ENCODE measurements around the gene ZC3H12A.

Gene ZC3H12A

DNA sequence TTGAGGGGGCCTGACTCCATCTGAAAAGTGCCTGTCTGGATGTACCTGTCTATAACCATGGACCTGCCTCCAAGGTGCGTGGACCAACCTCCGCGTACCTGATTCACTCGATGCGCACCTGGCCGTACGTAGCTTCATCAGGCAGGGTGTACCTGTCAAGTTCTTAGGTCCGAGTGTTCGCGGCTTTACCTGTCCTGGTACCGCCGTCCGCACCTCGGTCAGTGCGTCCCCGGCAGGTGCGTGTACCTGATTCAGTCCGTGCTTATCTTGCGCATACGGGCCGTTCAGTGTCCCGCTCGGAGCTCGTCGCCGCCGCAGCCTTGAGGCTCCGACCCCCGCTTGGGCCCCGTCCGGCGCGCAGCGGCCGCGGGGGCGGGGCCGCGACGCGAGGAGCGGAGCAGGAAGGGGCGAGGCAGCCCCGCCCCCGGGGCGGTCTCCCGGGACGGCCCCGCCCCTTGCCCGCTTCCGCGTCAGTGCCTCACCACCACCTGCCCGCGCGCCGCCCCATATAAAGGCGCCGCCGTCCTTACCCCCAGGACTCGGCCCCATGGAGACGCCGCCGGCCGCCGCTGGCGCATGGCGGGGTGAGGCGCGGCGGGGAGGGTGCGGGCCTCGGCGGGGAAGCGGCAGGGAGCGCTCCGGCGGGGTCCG, at the start of gene ZC3H12A:
Gene ZC3H12A (plus strand): TSS at position 535 of the 651 bp plus-strand sequence. CDS start 917 bp downstream, outside the sequence.
- DNase-seq (ENCODE audit: insufficient read length, low spot score) = peak; percentile 99
- TF ChIP-seq, protein P1, sequence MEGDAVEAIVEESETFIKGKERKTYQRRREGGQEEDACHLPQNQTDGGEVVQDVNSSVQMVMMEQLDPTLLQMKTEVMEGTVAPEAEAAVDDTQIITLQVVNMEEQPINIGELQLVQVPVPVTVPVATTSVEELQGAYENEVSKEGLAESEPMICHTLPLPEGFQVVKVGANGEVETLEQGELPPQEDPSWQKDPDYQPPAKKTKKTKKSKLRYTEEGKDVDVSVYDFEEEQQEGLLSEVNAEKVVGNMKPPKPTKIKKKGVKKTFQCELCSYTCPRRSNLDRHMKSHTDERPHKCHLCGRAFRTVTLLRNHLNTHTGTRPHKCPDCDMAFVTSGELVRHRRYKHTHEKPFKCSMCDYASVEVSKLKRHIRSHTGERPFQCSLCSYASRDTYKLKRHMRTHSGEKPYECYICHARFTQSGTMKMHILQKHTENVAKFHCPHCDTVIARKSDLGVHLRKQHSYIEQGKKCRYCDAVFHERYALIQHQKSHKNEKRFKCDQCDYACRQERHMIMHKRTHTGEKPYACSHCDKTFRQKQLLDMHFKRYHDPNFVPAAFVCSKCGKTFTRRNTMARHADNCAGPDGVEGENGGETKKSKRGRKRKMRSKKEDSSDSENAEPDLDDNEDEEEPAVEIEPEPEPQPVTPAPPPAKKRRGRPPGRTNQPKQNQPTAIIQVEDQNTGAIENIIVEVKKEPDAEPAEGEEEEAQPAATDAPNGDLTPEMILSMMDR (IDR thresholded peaks at IDR 0.05; ENCODE audit: insufficient read depth, missing control alignments) = no peak
- no peak for FAIRE-seq

DNA sequence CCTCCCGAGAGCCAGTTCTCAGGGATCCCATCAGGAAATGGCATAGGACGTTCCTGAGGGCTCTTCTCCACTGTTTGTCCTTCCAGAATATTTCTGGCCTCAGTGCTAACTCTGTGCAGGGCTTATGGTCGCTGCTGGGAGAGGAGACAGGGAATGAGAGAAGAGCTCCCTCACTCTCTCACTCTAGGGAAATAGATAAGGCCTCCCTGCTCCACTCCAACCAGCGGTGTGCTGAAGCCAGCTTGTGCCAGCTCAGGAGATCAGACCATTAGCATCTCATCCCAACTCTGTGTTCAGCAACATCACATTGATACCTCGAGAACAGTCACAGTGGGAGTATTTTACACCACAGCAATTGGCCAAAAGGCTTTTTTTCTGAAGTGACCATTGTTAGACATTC, 49.2 kb upstream of the ZC3H12A start:
- TF ChIP-seq, protein P1 (IDR thresholded peaks at IDR 0.05; ENCODE audit: insufficient read depth, missing control alignments) = no peak
- no peak for DNase-seq (ENCODE audit: insufficient read length, low spot score)
- FAIRE-seq = no peak

DNA sequence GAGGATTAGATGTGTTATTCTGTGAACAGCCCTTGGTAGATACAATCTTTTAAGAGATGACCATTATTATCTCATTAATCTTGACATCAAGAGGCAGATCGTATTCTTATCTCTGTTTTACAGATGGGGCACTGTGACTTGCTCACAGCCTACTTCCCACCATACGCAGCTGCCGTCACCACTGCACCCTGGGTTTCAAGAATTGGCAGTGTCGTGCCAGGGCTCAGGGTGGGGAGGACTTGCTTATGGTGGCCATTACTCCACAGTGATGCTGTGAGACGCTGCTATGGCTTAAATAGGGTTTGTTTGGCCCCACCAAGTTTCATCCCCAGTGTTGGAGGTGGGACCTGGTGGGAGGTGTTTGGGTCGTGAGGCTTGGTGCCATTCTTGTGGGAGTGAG, 45.4 kb upstream of the ZC3H12A start:
- TF ChIP-seq, protein P1 (IDR thresholded peaks at IDR 0.05; ENCODE audit: insufficient read depth, missing control alignments) = no peak
- no peak for DNase-seq (ENCODE audit: insufficient read length, low spot score)
- FAIRE-seq = no peak

DNA sequence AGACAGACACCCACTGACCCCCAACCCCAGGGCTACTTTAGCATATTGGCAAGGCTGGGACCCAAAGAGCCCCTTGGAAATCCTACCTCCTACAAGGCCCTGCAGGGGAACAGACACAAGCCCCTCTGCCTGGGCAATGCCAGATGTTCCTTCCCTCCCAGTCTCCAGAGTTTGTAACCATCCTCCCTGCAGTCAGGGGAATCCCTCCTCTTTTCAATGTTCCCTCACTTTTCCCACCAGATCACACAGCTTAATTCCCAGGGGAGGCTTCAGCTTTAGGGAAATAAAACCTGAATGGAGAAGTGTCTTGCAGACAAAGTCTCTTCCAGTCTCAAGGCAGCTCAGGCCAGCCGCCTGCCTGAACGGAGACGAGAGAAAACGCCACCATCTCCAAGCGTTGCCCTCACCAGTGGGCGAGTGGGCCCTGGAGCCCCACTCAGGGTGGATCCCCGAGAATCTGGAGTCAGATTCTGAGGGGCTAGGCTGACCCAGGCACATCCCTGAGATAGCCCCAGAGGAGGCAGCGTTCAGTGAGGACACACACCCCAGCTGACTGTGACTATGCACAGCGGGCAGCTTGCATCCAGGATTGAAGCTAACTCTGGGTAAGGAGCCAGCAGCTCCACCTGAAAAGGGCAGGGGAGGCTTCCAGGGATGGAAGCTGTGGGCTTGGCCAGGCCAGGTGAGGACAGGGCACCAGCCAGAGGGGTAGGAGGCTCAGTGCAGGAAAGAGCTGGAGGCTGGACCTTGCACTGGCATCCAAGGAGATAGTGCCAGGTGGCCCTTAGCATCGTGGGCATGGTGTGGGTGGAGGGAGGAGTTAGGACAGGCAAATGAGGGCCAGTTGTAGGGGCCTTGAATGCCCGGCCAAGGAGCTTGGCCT, 44.0 kb upstream of the ZC3H12A start:
- DNase-seq (ENCODE audit: insufficient read length, low spot score) = no peak
- no peak for FAIRE-seq
- TF ChIP-seq, protein P1 (IDR thresholded peaks at IDR 0.05; ENCODE audit: insufficient read depth, missing control alignments) = no peak

DNA sequence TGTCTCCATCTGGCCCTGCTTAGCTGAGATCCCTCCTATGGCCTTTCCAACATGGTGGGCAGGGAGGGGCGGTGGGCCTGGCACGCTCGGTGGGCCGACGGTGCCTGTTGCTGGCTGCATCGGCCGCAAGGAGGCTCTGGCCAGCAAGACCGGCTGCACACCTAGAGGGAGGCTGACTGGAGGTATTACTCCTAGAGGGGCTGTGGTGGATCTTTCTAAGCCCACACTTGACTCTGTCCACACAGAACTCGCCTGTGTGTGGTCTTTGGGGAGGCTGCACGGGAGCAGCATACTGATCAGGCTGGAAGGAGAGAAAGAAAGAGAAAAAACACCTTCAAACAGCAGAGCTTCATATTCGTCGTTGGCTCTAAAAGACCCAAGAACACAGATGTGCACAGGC, 41.7 kb upstream of the ZC3H12A start:
- FAIRE-seq (no peak), DNase-seq (ENCODE audit: insufficient read length, low spot score) (no peak)
- TF ChIP-seq, protein P1 (IDR thresholded peaks at IDR 0.05; ENCODE audit: insufficient read depth, missing control alignments) = no peak

DNA sequence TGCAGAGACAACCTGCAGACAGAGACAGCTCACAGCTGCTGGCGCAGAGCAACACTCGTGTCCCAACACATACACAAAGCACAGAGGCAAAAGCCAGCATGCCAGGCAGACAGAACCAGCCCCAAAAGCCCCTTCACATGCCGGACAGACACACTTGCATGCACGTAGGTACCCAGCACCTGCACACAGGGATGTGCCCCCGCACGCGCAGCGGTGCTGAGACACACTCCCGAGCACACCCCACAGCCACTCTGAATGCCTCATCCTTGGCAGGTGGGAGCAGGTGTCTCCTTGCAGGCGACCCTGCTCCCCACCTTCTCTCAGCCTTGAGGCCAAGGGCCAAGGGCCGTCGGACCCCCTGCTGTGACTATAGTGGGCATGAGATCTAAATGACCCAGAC, 41.2 kb upstream of the ZC3H12A start:
- FAIRE-seq (no peak), DNase-seq (ENCODE audit: insufficient read length, low spot score) (no peak)
- TF ChIP-seq, protein P1 (IDR thresholded peaks at IDR 0.05; ENCODE audit: insufficient read depth, missing control alignments) = no peak
